NCI-H345 treated with DMSO at 0.1 percent for 48 hours (cell line): ENCODE data around the gene SEL1L3.
"Not testable (repeated sequence)": the region's sequence is repeated elsewhere in the genome, so short reads cannot be mapped to it uniquely, and the experiment has no call there.

Experiments used
- DNase-seq: peaks from one replicate; lab custom pipeline; 2025; ENCODE audit not compliant: unreplicated experiment; lab: John Stamatoyannopoulos, UW

Gene SEL1L3

GRCh38 chr4:25862411-25863346, at the start of gene SEL1L3:
SEL1L3 (minus strand) TSS chr4:25862988; CDS start chr4:25862836, 152 bp downstream.
- DNase-seq: no peak

- no peak for DNase-seq
Observed at GRCh38 chr4:25911356-25911755, 48.6 kb upstream of the SEL1L3 start.

- DNase-seq: no peak
Observed at GRCh38 chr4:25908491-25908901, 45.7 kb upstream of the SEL1L3 start.

- DNase-seq: not testable (repeated sequence)
Observed at GRCh38 chr4:25906113-25906512, 43.3 kb upstream of the SEL1L3 start.

- no peak for DNase-seq
Observed at GRCh38 chr4:25905371-25905770, 42.6 kb upstream of the SEL1L3 start.

GRCh38 chr4:25904748-25905082, 41.9 kb upstream of the SEL1L3 start:
- no peak for DNase-seq

- no peak for DNase-seq
Observed at GRCh38 chr4:25903900-25904747, 41.3 kb upstream of the SEL1L3 start.

GRCh38 chr4:25901030-25901430, 38.2 kb upstream of the SEL1L3 start:
- no peak for DNase-seq

- DNase-seq: no peak
Observed at GRCh38 chr4:25900310-25900709, 37.5 kb upstream of the SEL1L3 start.

- DNase-seq: no peak
Observed at GRCh38 chr4:25896776-25897539, 34.2 kb upstream of the SEL1L3 start.

GRCh38 chr4:25892796-25893195, 30.0 kb upstream of the SEL1L3 start:
- DNase-seq: no peak

- peak; percentile 14 for DNase-seq
Observed at GRCh38 chr4:25890571-25891485, 28.0 kb upstream of the SEL1L3 start.

- DNase-seq: no peak
Observed at GRCh38 chr4:25889589-25890503, 27.1 kb upstream of the SEL1L3 start.

GRCh38 chr4:25888781-25889180, 26.0 kb upstream of the SEL1L3 start:
- DNase-seq: no peak

- DNase-seq: no peak
Observed at GRCh38 chr4:25884031-25884782, 21.4 kb upstream of the SEL1L3 start.

GRCh38 chr4:25883565-25883964, 20.8 kb upstream of the SEL1L3 start:
- no peak for DNase-seq

- no peak for DNase-seq
Observed at GRCh38 chr4:25882226-25882625, 19.4 kb upstream of the SEL1L3 start.

GRCh38 chr4:25881193-25881592, 18.4 kb upstream of the SEL1L3 start:
- no peak for DNase-seq
